Glutamatergic neuron (in vitro differentiated cells): Measurements from ENCODE around the gene MLANA. TPM values are rescaled to one million over a fixed set of nuclear protein-coding genes. Genes with fewer than 3 reads are reported as not detected.
"Not testable (repeated sequence)": the region's sequence is repeated elsewhere in the genome, so short reads cannot be mapped to it uniquely, and the experiment has no call there.

ENCODE experiments used
- DNase-seq: peaks from one replicate; pipeline ENCODE4 v3.0.0; 2022
- H3K27ac Mint-ChIP-seq: one replicate; pipeline ENCODE4 v1.8.0; 2020; ENCODE audit warnings: mild to moderate bottlenecking, mixed read lengths, inconsistent platforms; ENCODE audit not compliant: unreplicated experiment
- H3K27me3 Mint-ChIP-seq: one replicate; pipeline ENCODE4 v1.8.0; 2020; ENCODE audit warnings: mild to moderate bottlenecking, moderate library complexity, mixed read lengths, inconsistent platforms; ENCODE audit not compliant: unreplicated experiment
- H3K36me3 Mint-ChIP-seq: one replicate; pipeline ENCODE4 v1.8.0; 2020; ENCODE audit warnings: mild to moderate bottlenecking, mixed read lengths, inconsistent platforms; ENCODE audit not compliant: unreplicated experiment
- H3K4me1 Mint-ChIP-seq: one replicate; pipeline ENCODE4 v1.8.0; 2020; ENCODE audit warnings: mild to moderate bottlenecking, low read depth, mixed read lengths, inconsistent platforms; ENCODE audit not compliant: unreplicated experiment
- H3K4me3 Mint-ChIP-seq: one replicate; pipeline ENCODE4 v1.8.0; 2020; ENCODE audit warnings: mild to moderate bottlenecking, mixed read lengths, inconsistent platforms; ENCODE audit not compliant: unreplicated experiment
- H3K9me3 Mint-ChIP-seq: one replicate; pipeline ENCODE4 v1.8.0; 2020; ENCODE audit warnings: mild to moderate bottlenecking, moderate library complexity, mixed read lengths, inconsistent platforms; ENCODE audit not compliant: unreplicated experiment
- CTCF ChIP-seq: fragments of 200-600 bp; sonication (generic); IDR thresholded peaks from one replicate; pipeline ENCODE4 v1.5.0; 2021; ENCODE audit not compliant: partially characterized antibody, unreplicated experiment
- total RNA-seq: library from RNA; stranded (reverse); fragmentation: NEBNext Ultra II Directional; extraction: Animal tissue kit (Norgen Biotek cat#: 25700); gene quantifications from one replicate; pipeline ENCODE4 v1.2.1, GENCODE V29; 2021; ENCODE audit not compliant: unreplicated experiment

The MLANA gene
- total RNA-seq, 1 donor from 2014 or later: not detected

GRCh38 chr9:5876711-5877110, 14.0 kb upstream of the MLANA start:
- Mint-ChIP-seq H3K27me3 (peaks cover 3% of the 10 kb centered on the region), H3K27ac (no peak overlapping the region), H3K4me1 (no peaks in the 10 kb centered on the region), H3K4me3 (no peak overlapping the region), H3K36me3 (no peaks in the 10 kb centered on the region), H3K9me3 (no peaks in the 10 kb centered on the region)
- DNase-seq: no peak
- no peak for TF ChIP-seq CTCF

- no peak for TF ChIP-seq CTCF
- H3K4me1 Mint-ChIP-seq: no peaks in the 10 kb centered on the region
- H3K27ac Mint-ChIP-seq: no peak overlapping the region
- H3K9me3 Mint-ChIP-seq: no peaks in the 10 kb centered on the region
- no peaks in the 10 kb centered on the region for H3K36me3 Mint-ChIP-seq
- H3K4me3 Mint-ChIP-seq: no peak overlapping the region
- no peaks in the 10 kb centered on the region for H3K27me3 Mint-ChIP-seq
- no peak for DNase-seq
Measured at GRCh38 chr9:5879419-5880181, 11.1 kb upstream of the MLANA start.

- not testable (repeated sequence) for H3K4me3 Mint-ChIP-seq, H3K27me3 Mint-ChIP-seq, DNase-seq, H3K9me3 Mint-ChIP-seq, H3K4me1 Mint-ChIP-seq, H3K36me3 Mint-ChIP-seq, H3K27ac Mint-ChIP-seq
Measured at GRCh38 chr9:5882244-5883012, 8.3 kb upstream of the MLANA start.

GRCh38 chr9:5884191-5884590, 6.5 kb upstream of the MLANA start:
- H3K9me3 Mint-ChIP-seq: no peaks in the 10 kb centered on the region
- H3K4me3 Mint-ChIP-seq: no peak overlapping the region
- no peaks in the 10 kb centered on the region for H3K36me3 Mint-ChIP-seq
- no peak for DNase-seq
- H3K27ac Mint-ChIP-seq: no peak overlapping the region
- no peaks in the 10 kb centered on the region for H3K4me1 Mint-ChIP-seq
- TF ChIP-seq CTCF: no peak
- no peaks in the 10 kb centered on the region for H3K27me3 Mint-ChIP-seq

GRCh38 chr9:5886114-5886939, 4.4 kb upstream of the MLANA start:
- Mint-ChIP-seq H3K9me3 (no peaks in the 10 kb centered on the region), H3K27me3 (no peaks in the 10 kb centered on the region), H3K36me3 (no peaks in the 10 kb centered on the region), H3K27ac (no peak overlapping the region), H3K4me3 (no peak overlapping the region), H3K4me1 (no peaks in the 10 kb centered on the region)
- TF ChIP-seq CTCF: peak; percentile 86
- DNase-seq: peak; percentile 90
